Vagina (tissue), 2 donors: ENCODE measurements around the gene ZFYVE21.

Experiments
- CTCF ChIP-seq, 3 experiments: fragments of 450-650 bp in 2 of 3; fragments of 200-600 bp in 1 of 3; sonication (generic) in 1 of 3; IDR thresholded peaks; one replicate each; pipeline ENCODE4 v1.5.1; 2017 to 2019; ENCODE audit warnings: antibody characterized with exemption in 3 of 3, mild to moderate bottlenecking in 2 of 3, moderate library complexity in 2 of 3
- POLR2AphosphoS5 ChIP-seq, 2 donors: sonication (generic); formaldehyde crosslinking; IDR thresholded peaks; one replicate each; pipeline ENCODE4 v1.9.0; 2017; ENCODE audit warnings: antibody characterized with exemption in 2 of 2, mild to moderate bottlenecking in 2 of 2, low read depth in 1 of 2; ENCODE audit not compliant: insufficient read depth in 1 of 2

GRCh38 chr14:103705504-103706284, 9.9 kb upstream of the ZFYVE21 start:
- TF ChIP-seq CTCF (IDR thresholded peaks at IDR 0.05) (no peak), POLR2AphosphoS5 (IDR thresholded peaks at IDR 0.05; ENCODE audit: insufficient read depth in 1 of 2, low read depth in 1 of 2) (no peak)
